IMR-90 (cell line): Measurements from ENCODE around the gene AP3D1. TPM values are rescaled to one million over a fixed set of nuclear protein-coding genes. Genes with fewer than 3 reads are reported as not detected.

ENCODE experiments used
- ATAC-seq: fragments of 200-7000 bp; cut with Tn5 transposase; 2 replicates; pipeline ENCODE4 v1.9.1; 2020; ENCODE audit warnings: low read depth, mild to moderate bottlenecking, moderate library complexity
- BruUV-seq: library from RNA; stranded (reverse); fragments of 400-500 nt; replicated peaks from 2 replicates; lab custom pipeline; 2021; lab: Mats Ljungman, UMichigan
- CTCF ChIA-PET: fragments of 300-600 bp; formaldehyde crosslinking; extraction: SDS; loops from one replicate; lab custom pipeline; 2021; ENCODE audit warnings: antibody characterized with exemption; lab: Yijun Ruan, JAX
- POLR2A ChIA-PET: fragments of 300-600 bp; sonication (Branson Sonifier 250); formaldehyde crosslinking; loops from one replicate; lab custom pipeline; 2022; ENCODE audit warnings: antibody characterized with exemption; ENCODE audit not compliant: unreplicated experiment; lab: Charles Lee
- DNase-seq: peaks from one replicate; pipeline ENCODE4 v3.0.0; 2013
- H2AFZ ChIP-seq: replicated peaks from 2 replicates; pipeline ENCODE3; 2013; ENCODE audit warnings: low read length, mild to moderate bottlenecking; ENCODE audit not compliant: poor library complexity
- H2AK5ac ChIP-seq: 2 replicates; pipeline ENCODE4 v1.6.1; 2013; ENCODE audit warnings: low read depth, low read length, inconsistent platforms
- H2AK9ac ChIP-seq: replicated peaks from 2 replicates; pipeline ENCODE3; 2013; ENCODE audit warnings: mild to moderate bottlenecking, low read depth, low read length, moderate library complexity; ENCODE audit not compliant: poor library complexity
- H2BK120ac ChIP-seq: 2 replicates; pipeline ENCODE4 v1.6.1; 2013; ENCODE audit warnings: low read depth, low read length, inconsistent platforms
- H2BK15ac ChIP-seq: 3 replicates; pipeline ENCODE4 v1.6.1; 2013; ENCODE audit warnings: low read depth, low read length, inconsistent platforms
- H2BK20ac ChIP-seq: 2 replicates; pipeline ENCODE4 v1.6.1; 2013; ENCODE audit warnings: low read depth, mild to moderate bottlenecking, inconsistent platforms, low read length, moderate library complexity
- H2BK5ac ChIP-seq: 2 replicates; pipeline ENCODE4 v1.6.1; 2013; ENCODE audit warnings: mild to moderate bottlenecking, low read depth, low read length, inconsistent platforms; ENCODE audit not compliant: poor library complexity, severe bottlenecking
- H3K14ac ChIP-seq: replicated peaks from 2 replicates; pipeline ENCODE4 v1.6.1; 2013; ENCODE audit warnings: low read depth, low read length, inconsistent platforms
- H3K18ac ChIP-seq: 2 replicates; pipeline ENCODE4 v1.6.1; 2013; ENCODE audit warnings: low read depth, low read length, control low read depth
- H3K23ac ChIP-seq: 2 replicates; pipeline ENCODE4 v1.6.1; 2013; ENCODE audit warnings: low read depth, low read length, inconsistent platforms
- H3K27ac ChIP-seq: 2 replicates; pipeline ENCODE4 v1.5.1; 2013; ENCODE audit warnings: mild to moderate bottlenecking, control low read depth, low read length; ENCODE audit not compliant: insufficient read depth
- H3K27me3 ChIP-seq: 2 replicates; pipeline ENCODE4 v1.6.1; 2013; ENCODE audit warnings: low read length; ENCODE audit not compliant: control insufficient read depth, insufficient read depth
- H3K36me3 ChIP-seq: 2 replicates; pipeline ENCODE4 v1.6.1; 2013; ENCODE audit warnings: low read length, mixed read lengths; ENCODE audit not compliant: control insufficient read depth, insufficient read depth
- H3K4ac ChIP-seq: 2 replicates; pipeline ENCODE4 v1.6.1; 2013; ENCODE audit warnings: low read depth, low read length, inconsistent platforms
- H3K4me1 ChIP-seq: 2 replicates; pipeline ENCODE4 v1.6.1; 2013; ENCODE audit warnings: low read length, mixed read lengths; ENCODE audit not compliant: control insufficient read depth, insufficient read depth
- H3K4me2 ChIP-seq: 2 replicates; pipeline ENCODE4 v1.6.1; 2013; ENCODE audit warnings: low read depth, mild to moderate bottlenecking, control low read depth, low read length, moderate library complexity
- H3K4me3 ChIP-seq: 2 replicates; pipeline ENCODE4 v1.5.1; 2013; ENCODE audit warnings: low read depth, mild to moderate bottlenecking, control low read depth, low read length, moderate library complexity; ENCODE audit not compliant: insufficient read depth
- H3K56ac ChIP-seq: 2 replicates; pipeline ENCODE4 v1.6.1; 2013; ENCODE audit warnings: low read length, inconsistent platforms; ENCODE audit not compliant: insufficient read depth; ENCODE audit errors: extremely low read depth
- H3K79me1 ChIP-seq, 2 experiments: 2 replicates each; pipeline ENCODE4 v1.6.1; 2013; ENCODE audit warnings: low read length in 2 of 2, inconsistent platforms in 1 of 2, low read depth in 1 of 2
- H3K9ac ChIP-seq: 2 replicates; pipeline ENCODE4 v1.6.1; 2013; ENCODE audit warnings: low read depth, low read length, control low read depth
- H3K9me1 ChIP-seq: 2 replicates; pipeline ENCODE4 v1.6.1; 2013; ENCODE audit warnings: low read length, inconsistent platforms; ENCODE audit not compliant: insufficient read depth
- H3K9me3 ChIP-seq: 2 replicates; pipeline ENCODE4 v1.6.1; 2013; ENCODE audit warnings: low read length; ENCODE audit not compliant: control insufficient read depth, insufficient read depth
- H4K20me1 ChIP-seq: 2 replicates; pipeline ENCODE4 v1.6.1; 2013; ENCODE audit warnings: low read length, inconsistent platforms; ENCODE audit not compliant: insufficient read depth
- H4K5ac ChIP-seq: 2 replicates; pipeline ENCODE4 v1.6.1; 2013; ENCODE audit warnings: mild to moderate bottlenecking, low read depth, low read length, control low read depth
- H4K8ac ChIP-seq, 2 experiments: 2 replicates each; pipeline ENCODE4 v1.6.1; 2013; ENCODE audit warnings: low read depth in 2 of 2, low read length in 2 of 2, control low read depth in 1 of 2, inconsistent platforms in 1 of 2
- H4K91ac ChIP-seq: 2 replicates; pipeline ENCODE4 v1.6.1; 2013; ENCODE audit warnings: low read depth, low read length, inconsistent platforms; ENCODE audit not compliant: insufficient read depth
- BHLHE40 ChIP-seq: fragments of 150-350 bp; IDR thresholded peaks from 2 replicates; pipeline ENCODE4 v1.6.1; 2016; ENCODE audit warnings: mild to moderate bottlenecking, low read depth, low read length
- CEBPB ChIP-seq: IDR thresholded peaks from 2 replicates; pipeline ENCODE4 v1.6.1; 2012; ENCODE audit warnings: low read depth, low read length, improper control_type of control experiment
- CHD1 ChIP-seq: IDR thresholded peaks from 2 replicates; pipeline ENCODE4 v1.6.1; 2012; ENCODE audit warnings: low read depth, low read length, improper control_type of control experiment
- FOS ChIP-seq: fragments of 150-350 bp; IDR thresholded peaks from 2 replicates; pipeline ENCODE4 v1.6.1; 2016; ENCODE audit warnings: low read depth, low read length
- MAFK ChIP-seq: IDR thresholded peaks from 2 replicates; pipeline ENCODE4 v1.6.1; 2012; ENCODE audit warnings: low read depth, low read length, improper control_type of control experiment
- MAZ ChIP-seq: IDR thresholded peaks from 2 replicates; pipeline ENCODE4 v1.6.1; 2012; ENCODE audit warnings: low read depth, mild to moderate bottlenecking, low read length, improper control_type of control experiment, moderate library complexity, borderline replicate concordance
- MXI1 ChIP-seq: IDR thresholded peaks from 2 replicates; pipeline ENCODE4 v1.6.1; 2012; ENCODE audit warnings: low read depth, mild to moderate bottlenecking, low read length, moderate library complexity, borderline replicate concordance
- NFE2L2 ChIP-seq: fragments of 150-350 bp; IDR thresholded peaks from 2 replicates; pipeline ENCODE4 v1.6.1; 2016; ENCODE audit warnings: low read depth, mild to moderate bottlenecking, low read length
- POLR2A ChIP-seq: IDR thresholded peaks from 2 replicates; pipeline ENCODE4 v1.6.1; 2012; ENCODE audit warnings: mild to moderate bottlenecking, low read depth, low read length
- RAD21 ChIP-seq: IDR thresholded peaks from 2 replicates; pipeline ENCODE4 v1.6.1; 2012; ENCODE audit warnings: low read length, improper control_type of control experiment
- RFX5 ChIP-seq: IDR thresholded peaks from 2 replicates; pipeline ENCODE4 v1.8.0; 2012; ENCODE audit warnings: low read depth, mild to moderate bottlenecking, low read length, moderate library complexity
- WGBS, 2 experiments: methylation state at CpG; one replicate each; pipeline versions ENCODE4 v1.1.5 to v1.1.7; 2013; ENCODE audit warnings: missing lambda C conversion rate in 2 of 2; ENCODE audit not compliant: insufficient read length in 1 of 2; ENCODE audit errors: extremely low coverage in 2 of 2; 5-methylcytosine and 5-hydroxymethylcytosine counted together
- dilution Hi-C: fragments of 300-500 bp; cut with HindIII; formaldehyde crosslinking; loops from one replicate; pipeline ENCODE4 v1.14.3; 2018; ENCODE audit warnings: low sequenced_read_pairs; ENCODE audit not compliant: unreplicated experiment
- in situ Hi-C: fragments of 300-500 bp; cut with MboI; formaldehyde crosslinking; loops from 3 replicates; pipeline ENCODE4 v1.14.3; 2019; ENCODE audit warnings: low sequenced_read_pairs, inconsistent platforms, mixed read lengths
- intact Hi-C: fragments of 100-400 bp; cut with micrococcal nuclease; formaldehyde crosslinking; loops from 2 replicates; pipeline ENCODE4 v1.10.0; 2022
- polyA plus RNA-seq, 3 experiments: library from polyadenylated mRNA; depleted of rRNA; stranded (reverse); fragments of >200 nt; gene quantifications; 2 replicates each; pipeline ENCODE4 v1.2.3, GENCODE V29; 2012; ENCODE audit warnings: low replicate concordance in 1 of 3
- total RNA-seq: library from RNA; depleted of rRNA; stranded (reverse); fragments of >200 nt; gene quantifications from 2 replicates; pipeline ENCODE4 v1.2.3, GENCODE V29; 2012
- TF ChIP-seq, protein P1 (sequence below): fragments of 150-350 bp; IDR thresholded peaks from 2 replicates; pipeline ENCODE4 v1.6.1; 2016; ENCODE audit warnings: low read depth, mild to moderate bottlenecking, low read length, moderate library complexity, borderline replicate concordance
- TF ChIP-seq, protein P2 (sequence below): conservative IDR thresholded peaks from 2 replicates; pipeline ENCODE4 v1.5.1; 2012; ENCODE audit warnings: mild to moderate bottlenecking, low read depth, low read length, improper control_type of control experiment

The AP3D1 gene
- total and polyA plus RNA-seq, 2 of the 4 experiments (the other 2 are of a cell fraction) = 75.3 to 129 TPM

- no peak for ATAC-seq
- H4K20me1 ChIP-seq = peaks cover 16% of the 10 kb centered on the region
- no peak overlapping the region for H3K27ac ChIP-seq
- H3K79me1 ChIP-seq = peaks cover 0 to 24% of the 10 kb centered on the region in 2 experiments; a peak in 1 of 4 replicates
- H3K4me2 ChIP-seq = no peak overlapping the region
- H2BK20ac ChIP-seq = peak overlapping the region; percentile 67; the same call in 1 of the 2 replicates
- peak overlapping the region; percentile 36; the same call in 1 of the 2 replicates for H2AK5ac ChIP-seq
- no peaks in the 10 kb centered on the region for H3K36me3 ChIP-seq
- in situ Hi-C loops (no loop called here), dilution Hi-C loops (no loop called here), intact Hi-C loops (no loop called here)
- H4K8ac ChIP-seq = no peak overlapping the region
- H2AFZ ChIP-seq = no peak overlapping the region
- WGBS, 2 experiments = 80% methylated on average over 2 of the region's 10 CpGs; no CpG with 5 or more reads in 1 of the 2 experiments
- no peak overlapping the region for H3K56ac ChIP-seq
- no peak overlapping the region for H4K5ac ChIP-seq
- H2BK120ac ChIP-seq = 0 out of 2 replicates have a peak overlapping the region, but pooled peaks have one; percentile 64
- no peak overlapping the region for H3K14ac ChIP-seq
- no peak for DNase-seq
- no peak overlapping the region for H3K4me3 ChIP-seq
- TF ChIP-seq MAFK (no peak), BHLHE40 (no peak), CEBPB (no peak), RAD21 (no peak), CHD1 (no peak), FOS (no peak), RFX5 (no peak), NFE2L2 (no peak), MAZ (no peak), MXI1 (no peak), POLR2A (no peak)
- TF ChIP-seq, protein P1, sequence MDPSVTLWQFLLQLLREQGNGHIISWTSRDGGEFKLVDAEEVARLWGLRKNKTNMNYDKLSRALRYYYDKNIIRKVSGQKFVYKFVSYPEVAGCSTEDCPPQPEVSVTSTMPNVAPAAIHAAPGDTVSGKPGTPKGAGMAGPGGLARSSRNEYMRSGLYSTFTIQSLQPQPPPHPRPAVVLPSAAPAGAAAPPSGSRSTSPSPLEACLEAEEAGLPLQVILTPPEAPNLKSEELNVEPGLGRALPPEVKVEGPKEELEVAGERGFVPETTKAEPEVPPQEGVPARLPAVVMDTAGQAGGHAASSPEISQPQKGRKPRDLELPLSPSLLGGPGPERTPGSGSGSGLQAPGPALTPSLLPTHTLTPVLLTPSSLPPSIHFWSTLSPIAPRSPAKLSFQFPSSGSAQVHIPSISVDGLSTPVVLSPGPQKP = no peak
- TF ChIP-seq, protein P2, sequence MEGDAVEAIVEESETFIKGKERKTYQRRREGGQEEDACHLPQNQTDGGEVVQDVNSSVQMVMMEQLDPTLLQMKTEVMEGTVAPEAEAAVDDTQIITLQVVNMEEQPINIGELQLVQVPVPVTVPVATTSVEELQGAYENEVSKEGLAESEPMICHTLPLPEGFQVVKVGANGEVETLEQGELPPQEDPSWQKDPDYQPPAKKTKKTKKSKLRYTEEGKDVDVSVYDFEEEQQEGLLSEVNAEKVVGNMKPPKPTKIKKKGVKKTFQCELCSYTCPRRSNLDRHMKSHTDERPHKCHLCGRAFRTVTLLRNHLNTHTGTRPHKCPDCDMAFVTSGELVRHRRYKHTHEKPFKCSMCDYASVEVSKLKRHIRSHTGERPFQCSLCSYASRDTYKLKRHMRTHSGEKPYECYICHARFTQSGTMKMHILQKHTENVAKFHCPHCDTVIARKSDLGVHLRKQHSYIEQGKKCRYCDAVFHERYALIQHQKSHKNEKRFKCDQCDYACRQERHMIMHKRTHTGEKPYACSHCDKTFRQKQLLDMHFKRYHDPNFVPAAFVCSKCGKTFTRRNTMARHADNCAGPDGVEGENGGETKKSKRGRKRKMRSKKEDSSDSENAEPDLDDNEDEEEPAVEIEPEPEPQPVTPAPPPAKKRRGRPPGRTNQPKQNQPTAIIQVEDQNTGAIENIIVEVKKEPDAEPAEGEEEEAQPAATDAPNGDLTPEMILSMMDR = no peak
- H3K9me1 ChIP-seq = peaks cover 3% of the 10 kb centered on the region; the same call in 1 of the 2 replicates
- H3K9ac ChIP-seq = no peak overlapping the region
- ChIA-PET POLR2A (no interaction called here), CTCF (no interaction called here)
- peaks cover 1% of the 10 kb centered on the region; the same call in 1 of the 2 replicates for H3K4me1 ChIP-seq
- H3K27me3 ChIP-seq = no peaks in the 10 kb centered on the region
- no peak overlapping the region for H3K18ac ChIP-seq
- peak overlapping the region; percentile 72 for H3K4ac ChIP-seq
- H2AK9ac ChIP-seq = no peak overlapping the region
- H3K9me3 ChIP-seq = no peaks in the 10 kb centered on the region
- H3K23ac ChIP-seq = no peak overlapping the region
- no peak overlapping the region for H4K91ac ChIP-seq
- peak overlapping the region; percentile 26 for H2BK5ac ChIP-seq
- H2BK15ac ChIP-seq = no peak overlapping the region
- no TSS peak for BruUV-seq
These were observed 9.0 kb upstream of the AP3D1 start for GRCh38 chr19:2160379-2160778.
